Activated T-cell treated with anti-CD3 and anti-CD28 coated beads for 24 hours (primary cell): ENCODE results near the gene TMEM176A.
"Not testable (repeated sequence)": the region's sequence is repeated elsewhere in the genome, so short reads cannot be mapped to it uniquely, and the experiment has no call there.

ENCODE experiments used
- DNase-seq: peaks from one replicate; pipeline ENCODE4 v3.0.0-alpha.2; 2020; ENCODE audit warnings: low read depth

Gene TMEM176A

DNA sequence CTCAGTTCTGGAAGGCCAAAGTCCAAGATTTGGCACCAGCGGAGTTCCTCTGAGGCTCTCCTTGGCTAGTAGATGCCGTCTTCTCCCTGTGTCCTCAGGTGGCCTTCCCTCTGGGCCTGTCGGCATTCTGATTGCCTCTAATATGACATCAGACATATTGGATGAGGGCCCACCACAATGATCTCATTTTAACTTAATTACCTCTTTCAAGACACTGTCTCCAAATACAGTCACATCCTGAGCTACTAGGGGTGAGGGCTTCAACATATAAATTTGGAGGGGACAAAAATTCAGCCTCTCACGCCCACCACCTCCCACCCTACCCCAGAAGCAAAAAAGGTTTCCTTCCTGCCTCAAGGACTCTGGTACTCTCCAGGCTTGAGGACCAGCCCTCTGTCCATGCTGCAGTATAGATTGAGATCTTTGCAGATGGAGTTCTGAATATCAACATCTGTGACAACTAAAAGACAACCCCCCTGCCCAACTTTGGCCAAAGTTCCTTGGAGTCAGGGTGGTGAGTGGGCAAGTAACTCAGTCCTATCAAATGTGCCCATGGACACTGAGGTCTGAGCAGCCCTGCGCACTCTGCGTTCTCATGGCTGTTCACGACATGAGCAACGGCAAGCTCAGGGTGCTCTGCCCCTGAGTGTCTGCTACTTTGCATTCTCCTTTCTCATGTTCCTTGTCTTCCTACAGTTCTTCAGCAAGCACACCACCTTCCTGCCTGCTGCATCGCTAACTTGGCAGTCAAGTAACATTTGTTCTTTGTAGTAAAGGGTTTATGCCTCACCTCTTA is 11.9 kb upstream of the TMEM176A start:
- no peak for DNase-seq

GRCh38 chr7:150790416-150791075 is 10.0 kb upstream of the TMEM176A start:
- DNase-seq = no peak

GRCh38 chr7:150791304-150791703 is 9.3 kb upstream of the TMEM176A start:
- DNase-seq = no peak

DNA sequence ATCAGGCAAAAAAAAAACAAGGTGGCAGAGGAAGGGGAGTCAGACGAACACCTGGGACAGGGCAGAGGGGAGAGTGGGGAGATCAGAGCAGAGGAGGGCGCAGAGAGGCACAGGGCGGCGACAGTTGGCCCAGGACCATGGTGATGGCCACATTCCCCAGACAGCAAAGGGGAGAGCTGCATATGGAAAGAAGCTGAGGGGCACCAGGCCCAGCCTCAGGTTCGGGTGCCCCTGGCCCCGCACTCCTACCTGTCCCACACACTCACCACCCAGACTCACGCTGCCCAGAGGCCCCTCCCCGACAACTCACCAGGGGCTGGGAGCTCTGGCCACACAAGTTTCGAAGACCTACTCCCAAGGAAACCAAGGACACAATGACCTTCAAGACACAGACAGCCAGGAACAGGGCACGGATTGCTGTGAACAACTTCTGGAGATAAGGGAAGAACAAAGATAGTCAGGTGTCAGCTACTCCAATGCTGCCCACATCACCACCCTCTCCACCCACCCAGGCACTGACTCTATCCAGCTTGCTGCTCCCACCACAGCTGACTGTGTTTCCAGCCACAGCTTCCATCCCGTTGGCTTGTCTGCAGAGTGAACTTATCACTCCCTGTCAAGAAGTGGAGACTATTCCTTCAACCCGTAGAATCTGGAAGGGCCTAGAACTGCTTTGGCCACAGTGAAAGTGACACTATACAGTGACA is 8.7 kb upstream of the TMEM176A start:
- DNase-seq = no peak

DNA sequence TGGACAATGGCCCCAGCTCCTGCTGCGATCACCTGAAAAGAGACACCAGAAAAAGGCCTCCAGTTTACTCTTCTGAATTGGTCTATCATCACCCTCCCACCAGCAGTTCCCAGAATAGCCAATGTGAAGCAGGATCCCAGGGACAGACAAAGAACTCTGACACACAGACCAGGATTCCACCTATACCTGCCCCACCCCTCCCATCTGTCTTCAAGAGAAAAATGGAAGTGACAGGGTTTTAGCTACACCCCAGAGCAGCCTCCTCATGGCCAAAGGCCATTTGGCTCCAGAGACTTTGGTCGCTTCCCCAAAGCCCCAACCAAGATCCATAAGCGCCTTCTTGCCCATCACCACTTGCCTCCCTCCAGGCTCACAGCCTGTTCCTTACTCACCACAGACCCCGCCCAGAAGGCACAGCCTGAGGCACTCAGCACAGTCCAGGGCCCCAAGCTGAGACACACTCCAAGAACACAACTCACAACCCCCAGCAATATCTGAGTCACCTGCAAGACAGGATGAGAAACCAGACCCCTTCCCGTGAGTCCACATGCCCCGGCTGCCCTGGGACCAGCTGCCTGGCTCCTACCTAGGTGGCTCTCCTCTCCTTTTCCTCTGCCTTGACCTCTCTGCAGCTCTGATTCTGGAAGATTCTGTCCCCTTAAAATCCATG is 6.9 kb upstream of the TMEM176A start:
- no peak for DNase-seq

DNA sequence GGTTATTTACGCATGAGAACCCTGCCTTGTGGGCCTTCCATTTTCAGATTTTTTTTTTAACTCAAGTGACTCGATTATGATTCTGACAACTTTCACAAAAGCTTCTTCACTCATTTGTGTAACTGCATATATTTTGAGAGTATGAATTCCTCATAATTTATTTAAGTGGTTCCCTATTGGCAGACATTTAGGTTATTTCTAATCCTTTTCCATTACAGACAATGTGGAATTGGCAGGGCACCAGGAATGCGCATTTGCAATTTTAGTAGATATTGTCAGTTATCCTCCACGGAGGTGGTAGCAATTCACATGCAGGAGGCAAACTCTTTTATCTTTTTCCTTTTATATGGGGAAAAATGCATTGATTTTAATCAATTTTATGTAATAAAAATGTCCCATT is 2.9 kb upstream of the TMEM176A start:
- DNase-seq = no peak

- DNase-seq = no peak
These were observed 1.4 kb upstream of the TMEM176A start for GRCh38 chr7:150799156-150799555.

DNA sequence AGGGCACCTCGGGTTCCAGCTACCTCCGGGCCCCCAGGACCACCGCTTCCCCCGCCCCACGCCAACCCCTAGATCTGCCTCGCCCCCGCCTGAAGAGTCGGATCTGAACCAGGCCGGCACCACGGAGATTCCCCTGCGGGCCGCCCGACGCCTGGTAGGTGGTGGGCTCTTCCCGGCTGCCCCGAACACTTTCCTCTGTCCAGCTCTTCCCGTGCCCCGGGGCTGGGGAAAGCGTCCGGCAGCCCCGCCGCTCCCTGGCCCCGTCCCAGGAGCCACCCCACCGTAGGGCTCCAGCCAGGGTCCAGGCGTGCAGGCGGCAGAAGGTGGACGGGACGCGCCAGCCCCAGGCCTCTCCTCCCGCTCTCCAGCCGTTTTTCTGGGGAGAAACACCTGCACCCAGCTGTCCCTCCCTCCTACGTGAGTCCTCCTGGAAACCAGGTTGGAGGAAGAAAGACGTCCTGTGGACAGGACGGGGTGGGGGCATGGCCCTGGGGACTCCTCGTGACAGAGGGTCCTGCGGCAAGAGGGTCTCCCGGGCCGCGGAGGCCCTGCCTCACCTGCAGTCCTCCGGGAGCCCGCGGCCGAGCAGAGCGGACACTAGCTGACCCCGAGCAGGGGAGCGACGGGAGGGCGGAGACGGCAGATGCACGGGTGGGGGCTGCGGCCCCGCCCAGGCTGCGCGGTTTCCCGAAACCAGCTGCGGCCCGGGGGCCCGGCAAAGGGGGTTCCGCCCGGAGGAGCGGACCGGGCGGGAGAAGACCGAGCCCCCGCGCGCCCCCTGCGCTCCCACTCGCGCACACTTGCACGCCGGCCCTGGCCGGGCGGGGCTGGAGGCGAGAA is 608 bp upstream of the TMEM176A start, which contains the start of gene TMEM176B:
TMEM176B (minus strand) TSS at position 624 of the 840 bp plus-strand sequence. CDS start 3,795 bp downstream, outside the sequence.
- DNase-seq = no peak

DNA sequence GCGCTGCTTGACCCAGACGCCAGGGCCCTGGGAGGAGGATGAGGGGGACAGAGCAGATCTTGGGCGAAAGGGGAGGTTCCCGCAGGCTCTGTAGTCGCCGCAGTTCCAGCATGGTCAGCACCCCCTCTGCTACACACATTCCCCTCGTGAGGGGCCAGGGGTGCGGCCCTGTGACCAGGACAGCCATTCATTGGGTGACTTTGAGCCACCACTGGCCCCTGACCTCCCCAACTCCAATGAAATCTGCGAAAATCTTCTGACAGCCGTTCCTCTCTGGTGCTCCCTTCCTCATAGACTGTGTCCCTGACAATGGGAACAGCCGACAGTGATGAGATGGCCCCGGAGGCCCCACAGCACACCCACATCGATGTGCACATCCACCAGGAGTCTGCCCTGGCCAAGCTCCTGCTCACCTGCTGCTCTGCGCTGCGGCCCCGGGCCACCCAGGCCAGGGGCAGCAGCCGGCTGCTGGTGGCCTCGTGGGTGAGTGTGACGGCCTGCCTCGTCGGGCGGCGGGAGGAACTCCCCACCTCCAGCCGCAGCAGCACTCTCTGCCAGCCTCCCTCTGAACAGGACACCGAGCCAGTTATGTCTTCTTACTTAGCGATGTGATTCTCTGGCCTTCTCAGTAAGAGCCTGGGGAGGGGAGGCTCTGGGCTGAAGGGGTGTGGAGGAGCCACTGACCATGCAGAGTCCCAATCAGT is 825 bp downstream of the TMEM176A start:
- no peak for DNase-seq

- DNase-seq = no peak
These were observed 1.6 kb downstream of the TMEM176A start for GRCh38 chr7:150801946-150802771.

DNA sequence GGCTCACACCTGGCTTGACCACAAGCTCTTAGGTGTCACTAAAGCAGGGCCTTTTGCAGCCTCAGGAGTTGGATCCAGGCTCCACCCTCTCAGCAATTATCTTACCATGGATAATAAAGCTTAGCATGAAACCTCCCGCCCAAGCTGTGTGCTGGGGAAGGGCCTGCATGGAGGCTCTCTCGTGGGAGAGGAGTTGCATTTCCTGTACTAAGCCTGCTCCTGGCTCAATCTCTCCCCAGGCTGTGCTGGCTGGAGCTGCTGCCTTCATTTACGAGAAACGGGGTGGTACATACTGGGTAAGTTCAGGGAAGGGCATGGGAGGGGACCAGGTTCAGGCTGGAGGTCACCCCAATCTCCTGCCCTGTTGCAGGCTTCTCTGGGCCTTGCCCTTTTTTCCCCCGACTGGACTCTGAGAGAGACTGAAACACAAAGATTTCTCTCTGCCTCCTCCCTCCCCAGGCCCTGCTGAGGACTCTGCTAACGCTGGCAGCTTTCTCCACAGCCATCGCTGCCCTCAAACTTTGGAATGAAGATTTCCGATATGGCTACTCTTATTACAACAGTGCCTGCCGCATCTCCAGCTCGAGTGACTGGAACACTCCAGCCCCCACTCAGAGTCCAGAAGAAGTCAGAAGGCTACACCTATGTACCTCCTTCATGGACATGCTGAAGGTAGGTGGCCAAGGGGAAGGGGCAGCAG is 2.7 kb downstream of the TMEM176A start:
- no peak for DNase-seq

- DNase-seq = no peak
These were observed 4.2 kb downstream of the TMEM176A start for GRCh38 chr7:150804802-150805201.

- DNase-seq = no peak
These were observed 5.3 kb downstream of the TMEM176A start for GRCh38 chr7:150805864-150806263.

GRCh38 chr7:150806454-150806853 is 5.9 kb downstream of the TMEM176A start:
- no peak for DNase-seq

DNA sequence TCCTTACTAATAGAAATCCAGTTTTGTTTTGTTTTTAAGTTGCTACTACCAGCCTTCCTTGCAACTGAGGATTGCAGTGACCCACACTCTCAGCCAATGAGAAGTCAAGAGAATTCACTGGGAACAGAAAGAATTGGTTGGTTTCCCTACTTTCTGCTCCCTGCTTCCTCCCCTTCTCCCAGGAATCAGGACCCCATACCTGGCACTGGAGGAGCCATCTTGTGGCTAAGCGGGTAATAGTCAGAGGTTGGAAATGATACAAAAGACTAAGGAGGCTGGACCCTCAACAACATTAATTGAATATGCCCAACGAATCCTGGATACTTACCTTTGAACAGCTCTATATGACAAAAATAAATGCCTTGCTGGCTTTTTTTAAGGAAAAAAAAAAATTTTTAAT is 6.3 kb downstream of the TMEM176A start:
- no peak for DNase-seq

DNA sequence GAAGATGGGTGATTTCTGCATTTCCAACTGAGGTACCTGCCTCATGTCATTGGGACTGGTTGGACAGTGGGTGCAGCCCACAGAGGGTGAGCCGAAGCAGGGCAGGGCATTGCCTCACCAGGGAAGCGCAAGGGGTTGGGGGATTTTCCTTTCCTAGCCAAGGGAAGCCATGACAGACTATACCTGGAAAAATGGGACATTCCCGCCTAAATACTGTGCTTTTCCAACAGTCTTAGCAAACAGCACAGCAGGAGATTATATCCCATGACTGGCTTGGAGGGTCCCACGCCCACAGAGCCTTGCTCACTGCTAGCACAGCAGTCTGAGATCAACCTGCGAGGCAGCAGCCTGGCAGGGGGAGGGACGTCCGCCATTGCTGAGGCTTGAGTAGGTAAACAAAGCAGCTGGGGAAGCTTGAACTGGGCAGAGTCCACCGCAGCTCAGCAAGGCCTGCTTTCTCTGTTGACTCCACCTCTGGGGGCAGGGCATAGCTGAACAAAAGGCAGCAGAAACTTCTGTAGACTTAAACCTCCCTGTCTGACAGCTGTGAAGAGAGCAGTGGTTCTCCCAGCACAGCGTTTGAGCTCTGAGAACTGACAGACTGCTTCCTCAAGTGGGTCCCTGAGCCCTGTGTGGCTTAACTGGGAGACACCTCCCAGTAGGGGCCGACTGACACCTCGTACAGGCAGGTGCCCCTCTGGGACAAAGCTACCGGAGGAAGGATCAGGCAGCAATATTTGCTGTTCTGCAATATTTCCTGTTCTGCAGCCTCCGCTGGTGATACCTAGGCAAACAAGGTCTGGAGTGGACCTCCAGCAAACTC is 7.3 kb downstream of the TMEM176A start:
- DNase-seq = not testable (repeated sequence)

DNA sequence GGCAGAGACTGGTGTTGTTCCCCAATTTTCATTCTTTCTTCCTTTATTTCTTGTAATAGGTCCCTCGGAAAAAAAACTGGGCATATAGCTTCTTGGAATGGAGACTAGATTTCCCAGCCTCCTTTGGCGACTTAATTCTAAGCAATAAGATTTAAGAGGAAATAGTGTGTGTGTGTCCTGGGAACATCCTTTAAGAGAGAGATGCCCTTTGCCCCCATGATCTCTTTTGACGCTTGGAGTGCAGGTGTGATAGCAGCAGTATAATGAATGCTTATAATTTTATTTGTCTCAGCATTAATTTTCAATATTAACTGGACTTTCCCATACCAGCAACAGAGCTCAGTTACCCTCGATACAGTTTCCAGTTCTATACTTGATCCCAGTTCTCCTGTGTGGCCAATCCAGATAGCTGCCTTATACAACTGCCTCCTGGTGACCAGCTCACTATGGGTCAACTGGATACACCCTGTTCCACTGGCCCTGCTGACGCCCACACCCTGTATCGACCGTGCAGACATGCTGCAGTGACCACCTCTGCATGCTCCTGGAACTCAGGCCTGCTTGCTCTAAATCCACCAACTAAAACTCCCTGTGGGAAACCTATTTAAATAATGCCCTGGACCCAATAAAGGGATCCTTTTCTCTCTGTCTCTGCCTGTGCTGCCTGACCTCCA is 13.9 kb downstream of the TMEM176A start:
- DNase-seq = no peak

- no peak for DNase-seq
These were observed 18.4 kb downstream of the TMEM176A start for GRCh38 chr7:150818971-150819370.
